Testis (tissue), 3 donors: ENCODE data around the gene CTNNA1. TPM values are rescaled to one million over a fixed set of nuclear protein-coding genes. Genes with fewer than 3 reads are reported as not detected.

Experiments
- DNase-seq: peaks from one replicate; pipeline ENCODE4 v3.0.0-alpha.2; 2019
- H3K27ac ChIP-seq, 2 donors: fragments of 200-600 bp; sonication (generic); one replicate each; pipeline ENCODE4 v1.5.1; 2019
- H3K27me3 ChIP-seq: fragments of 200-600 bp; sonication (generic); one replicate; pipeline ENCODE4 v1.5.1; 2019
- H3K36me3 ChIP-seq: fragments of 200-600 bp; sonication (generic); one replicate; pipeline ENCODE4 v1.5.1; 2017; ENCODE audit warnings: low read depth; ENCODE audit errors: missing control alignments
- H3K4me1 ChIP-seq: fragments of 200-600 bp; sonication (generic); one replicate; pipeline ENCODE4 v1.5.1; 2019
- H3K4me3 ChIP-seq, 2 donors: fragments of 200-600 bp; sonication (generic); one replicate each; pipeline ENCODE4 v1.5.1; 2017 to 2019
- H3K9me3 ChIP-seq: fragments of 200-600 bp; sonication (generic); one replicate; pipeline ENCODE4 v1.5.1; 2017
- CTCF ChIP-seq, 3 experiments: fragments of 450-650 bp in 2 of 3; fragments of 200-600 bp in 1 of 3; sonication (generic) in 1 of 3; IDR thresholded peaks; one replicate each; pipeline ENCODE4 v1.5.1; 2016 to 2019; ENCODE audit warnings: antibody characterized with exemption in 3 of 3, mild to moderate bottlenecking in 2 of 3, moderate library complexity in 1 of 3
- POLR2A ChIP-seq: fragments of 450-650 bp; IDR thresholded peaks from one replicate; pipeline ENCODE4 v1.6.1; 2017; ENCODE audit warnings: antibody characterized with exemption, mild to moderate bottlenecking, moderate library complexity
- WGBS, 2 donors: methylation state at CpG; one replicate each; pipeline ENCODE4 v1.1.5; 2018; 5-methylcytosine and 5-hydroxymethylcytosine counted together
- intact Hi-C: fragments of 100-400 bp; cut with DNase I; formaldehyde crosslinking; loops from one replicate; pipeline ENCODE4 v1.15.1; 2023; ENCODE audit warnings: low total_unique reads
- polyA plus RNA-seq: library from polyadenylated mRNA; stranded (reverse); fragments of 350-450 nt; fragmentation: Illumina TruSeq; extraction: RNeasy Lipid Tissue Mini Kit (QIAGEN cat#74804); gene quantifications from one replicate; pipeline ENCODE4 v1.2.3, GENCODE V29; 2014; ENCODE audit warnings: low read depth, low replicate concordance; ENCODE audit not compliant: insufficient read depth
- total RNA-seq, 2 donors: library from RNA; depleted of rRNA; stranded (reverse); fragments of >200 nt; gene quantifications; one replicate each; pipeline ENCODE4 v1.2.3, GENCODE V29; 2016

Gene CTNNA1
- total and polyA plus RNA-seq, 3 donors from 2014 or later = 107 to 154 (median 135) TPM

GRCh38 chr5:138722544-138723177, 30.6 kb upstream of the CTNNA1 start:
- H3K4me1 ChIP-seq = peaks cover 2% of the 10 kb centered on the region
- intact Hi-C loops = no loop called here
- H3K36me3 ChIP-seq = no peaks in the 10 kb centered on the region
- DNase-seq = no peak
- no peak for TF ChIP-seq CTCF (IDR thresholded peaks at IDR 0.05)
- TF ChIP-seq POLR2A = no peak
- no peak overlapping the region for H3K4me3 ChIP-seq
- no peaks in the 10 kb centered on the region for H3K27me3 ChIP-seq
- 88 to 90% methylated on average over 10 of the region's 10 CpGs for WGBS, 2 donors
- no peak overlapping the region for H3K27ac ChIP-seq
- no peaks in the 10 kb centered on the region for H3K9me3 ChIP-seq

GRCh38 chr5:138724470-138725146, 28.6 kb upstream of the CTNNA1 start:
- intact Hi-C loops = no loop called here
- Histone ChIP-seq H3K4me3 (no peak overlapping the region), H3K27me3 (no peaks in the 10 kb centered on the region), H3K9me3 (no peaks in the 10 kb centered on the region), H3K27ac (no peak overlapping the region), H3K36me3 (no peaks in the 10 kb centered on the region), H3K4me1 (peaks cover 2% of the 10 kb centered on the region)
- TF ChIP-seq POLR2A (no peak), CTCF (IDR thresholded peaks at IDR 0.05) (no peak)
- WGBS, 2 donors = 61 to 68% methylated on average over 5 of the region's 5 CpGs
- no peak for DNase-seq

GRCh38 chr5:138725153-138725817, 27.9 kb upstream of the CTNNA1 start:
- Histone ChIP-seq H3K4me3 (no peak overlapping the region), H3K4me1 (peaks cover 2% of the 10 kb centered on the region)
- 61 to 71% methylated on average over 12 of the region's 12 CpGs for WGBS, 2 donors

GRCh38 chr5:138725818-138726416, 27.3 kb upstream of the CTNNA1 start:
- 79 to 81% methylated on average over 6 of the region's 6 CpGs for WGBS, 2 donors
- Histone ChIP-seq H3K4me1 (peaks cover 2% of the 10 kb centered on the region), H3K27me3 (no peaks in the 10 kb centered on the region), H3K27ac (peak overlapping the region; percentile 44 to 74), H3K4me3 (no peak overlapping the region), H3K36me3 (no peaks in the 10 kb centered on the region), H3K9me3 (no peaks in the 10 kb centered on the region)
- intact Hi-C loops = no loop called here
- TF ChIP-seq POLR2A (no peak), CTCF (IDR thresholded peaks at IDR 0.05) (no peak)
- peak; percentile 17 for DNase-seq

More at GRCh38 chr5:138725153-138725817, 27.9 kb upstream of the CTNNA1 start:
- peak; percentile 23 for DNase-seq
- TF ChIP-seq POLR2A (no peak), CTCF (IDR thresholded peaks at IDR 0.05) (no peak)
- Histone ChIP-seq H3K27ac (peak overlapping the region; percentile 44 to 74), H3K27me3 (no peaks in the 10 kb centered on the region), H3K9me3 (no peaks in the 10 kb centered on the region), H3K36me3 (no peaks in the 10 kb centered on the region)
- intact Hi-C loops = no loop called here
